PC-9 (cell line): ENCODE data around the gene ACOXL. TPM values are rescaled to one million over a fixed set of nuclear protein-coding genes. Genes with fewer than 3 reads are reported as not detected.

Source experiments
- BruUV-seq: library from RNA; stranded (reverse); fragments of 400-500 nt; replicated peaks from 2 replicates; lab custom pipeline; 2021; lab: Mats Ljungman, UMichigan
- CTCF ChIA-PET: fragments of 300-600 bp; sonication (Branson Sonifier 250); formaldehyde crosslinking; loops from one replicate; lab custom pipeline; 2022; ENCODE audit warnings: antibody characterized with exemption; lab: Charles Lee
- POLR2A ChIA-PET: fragments of 300-600 bp; sonication (Branson Sonifier 250); formaldehyde crosslinking; loops from one replicate; lab custom pipeline; 2022; ENCODE audit warnings: antibody characterized with exemption; ENCODE audit not compliant: unreplicated experiment; lab: Charles Lee
- DNase-seq, 2 experiments: peaks; one replicate each; pipeline versions ENCODE4 v3.0.0 to v3.0.0-alpha.2; 2015 to 2022; ENCODE audit warnings: mixed read lengths in 1 of 2
- H2AFZ ChIP-seq: fragments of 200-600 bp; sonication (generic); 2 replicates; pipeline ENCODE4 v1.8.1; 2017; ENCODE audit warnings: antibody characterized with exemption
- H3F3A ChIP-seq: fragments of 200-600 bp; sonication (generic); 2 replicates; pipeline ENCODE4 v1.8.1; 2017; ENCODE audit warnings: antibody characterized with exemption, mild to moderate bottlenecking, low read depth; ENCODE audit not compliant: insufficient read depth
- H3K27ac ChIP-seq: fragments of 200-600 bp; sonication (generic); 2 replicates; pipeline ENCODE4 v1.6.1; 2016; ENCODE audit warnings: mixed run types
- H3K27me3 ChIP-seq: fragments of 200-600 bp; sonication (generic); 2 replicates; pipeline ENCODE4 v1.6.1; 2016; ENCODE audit warnings: low read depth, mixed run types; ENCODE audit not compliant: insufficient read depth
- H3K36me3 ChIP-seq: fragments of 200-600 bp; sonication (generic); 2 replicates; pipeline ENCODE4 v1.6.1; 2016; ENCODE audit warnings: low read depth, mixed run types
- H3K4me1 ChIP-seq: fragments of 200-600 bp; sonication (generic); replicated peaks from 2 replicates; pipeline ENCODE4 v1.6.1; 2016; ENCODE audit warnings: mixed run types; ENCODE audit not compliant: insufficient read depth
- H3K4me2 ChIP-seq: fragments of 200-600 bp; sonication (generic); 2 replicates; pipeline ENCODE4 v1.6.1; 2017; ENCODE audit warnings: mixed run types
- H3K4me3 ChIP-seq: fragments of 200-600 bp; sonication (generic); 2 replicates; pipeline ENCODE4 v1.6.1; 2016; ENCODE audit warnings: mixed run types
- H3K79me2 ChIP-seq: fragments of 200-600 bp; sonication (generic); 2 replicates; pipeline ENCODE4 v1.6.1; 2017; ENCODE audit warnings: low read depth, mixed run types
- H3K9me2 ChIP-seq: fragments of 200-600 bp; sonication (generic); 2 replicates; pipeline ENCODE4 v1.8.1; 2017; ENCODE audit warnings: mild to moderate bottlenecking; ENCODE audit not compliant: insufficient read depth
- H3K9me3 ChIP-seq: fragments of 200-600 bp; sonication (generic); 2 replicates; pipeline ENCODE4 v1.8.1; 2016; ENCODE audit warnings: low read depth; ENCODE audit not compliant: insufficient read depth
- H4K20me1 ChIP-seq: fragments of 200-600 bp; sonication (generic); 2 replicates; pipeline ENCODE4 v1.8.1; 2017; ENCODE audit not compliant: insufficient read depth
- EZH2 ChIP-seq: fragments of 200-600 bp; sonication (generic); IDR thresholded peaks from 2 replicates; pipeline ENCODE4 v1.8.0; 2017; ENCODE audit warnings: antibody characterized with exemption, low read depth
- intact Hi-C: fragments of 100-400 bp; cut with micrococcal nuclease; formaldehyde crosslinking; loops from one replicate; pipeline ENCODE4 v1.10.0; 2022; ENCODE audit not compliant: unreplicated experiment
- total RNA-seq: library from RNA; stranded (reverse); gene quantifications from 2 replicates; pipeline ENCODE4 v1.2.3, GENCODE V29; 2021
- TF ChIP-seq, protein P1 (sequence below): fragments of 200-600 bp; sonication (generic); conservative IDR thresholded peaks from 2 replicates; pipeline ENCODE4 v1.6.1; 2017; ENCODE audit warnings: mixed run types, antibody characterized with exemption, mild to moderate bottlenecking, moderate library complexity

Gene ACOXL
- total RNA-seq, 1 experiment from 2014 or later, result 10.7 TPM

DNA sequence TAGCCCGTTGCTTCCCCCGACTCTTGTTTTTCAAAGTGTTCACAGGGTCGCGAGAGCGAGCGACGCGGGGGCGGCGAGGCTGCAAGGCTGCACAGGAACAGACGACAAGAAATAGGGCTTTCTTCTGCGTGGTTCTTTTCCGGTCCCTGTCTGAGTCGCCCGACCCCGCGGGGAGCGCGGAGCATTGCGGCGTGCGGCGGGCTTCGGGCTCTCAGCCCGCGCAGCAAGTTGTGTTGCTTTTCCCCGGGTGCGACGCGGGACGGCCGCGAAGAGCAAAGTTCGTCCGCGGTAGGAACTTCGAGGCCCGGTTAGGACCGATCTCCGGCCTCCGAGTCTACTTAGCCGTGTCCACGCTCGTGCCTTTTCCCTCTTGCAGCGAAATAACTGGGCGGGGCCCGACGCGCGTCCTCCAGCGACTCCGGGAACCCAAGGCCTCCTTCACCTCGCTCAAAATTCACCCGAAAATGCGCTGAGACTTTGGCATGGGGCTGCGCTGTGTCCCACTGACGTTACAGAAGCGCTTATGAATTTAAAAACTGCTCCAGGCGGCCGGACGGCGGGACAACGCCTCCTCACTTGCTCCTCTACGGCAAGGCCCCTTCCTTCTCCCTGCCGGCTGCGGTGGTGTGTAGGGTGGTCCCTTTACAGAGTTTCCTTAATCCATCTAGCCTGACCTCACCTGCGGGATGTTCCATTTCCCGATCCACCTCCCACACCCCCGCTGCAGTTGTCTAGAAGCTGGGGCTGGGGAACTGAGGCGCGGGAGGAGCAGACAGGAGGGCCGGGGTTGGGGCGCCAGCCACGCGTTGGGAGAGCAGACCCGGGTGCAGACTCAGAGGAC is 386.8 kb downstream of the ACOXL start:
- no peaks in the 10 kb centered on the region for H3K9me3 ChIP-seq
- H4K20me1 ChIP-seq, result peaks cover 10% of the 10 kb centered on the region; the same call in 1 of the 2 replicates
- peaks cover 32% of the 10 kb centered on the region; the same call in 1 of the 2 replicates for H3F3A ChIP-seq
- H3K9me2 ChIP-seq, result no peaks in the 10 kb centered on the region
- intact Hi-C loops, result no loop called here
- no peak overlapping the region for H2AFZ ChIP-seq
- peak overlapping the region; percentile 84; the same call in 1 of the 2 replicates for H3K4me3 ChIP-seq
- ChIA-PET CTCF (interaction anchor here (0.8 kb wide), 1 partner anchor 398 kb away, joined by 3 read pairs; no protein-coding TSS in a partner anchor), POLR2A (no interaction called here)
- no peaks in the 10 kb centered on the region for H3K27me3 ChIP-seq
- peaks cover 13% of the 10 kb centered on the region for H3K4me1 ChIP-seq
- H3K27ac ChIP-seq, result no peak overlapping the region
- H3K79me2 ChIP-seq, result peaks cover 29% of the 10 kb centered on the region
- no TSS peak for BruUV-seq
- DNase-seq, result no peak
- H3K4me2 ChIP-seq, result peak overlapping the region; percentile 100
- peaks cover 4% of the 10 kb centered on the region; the same call in 1 of the 2 replicates for H3K36me3 ChIP-seq
- TF ChIP-seq, protein P1, sequence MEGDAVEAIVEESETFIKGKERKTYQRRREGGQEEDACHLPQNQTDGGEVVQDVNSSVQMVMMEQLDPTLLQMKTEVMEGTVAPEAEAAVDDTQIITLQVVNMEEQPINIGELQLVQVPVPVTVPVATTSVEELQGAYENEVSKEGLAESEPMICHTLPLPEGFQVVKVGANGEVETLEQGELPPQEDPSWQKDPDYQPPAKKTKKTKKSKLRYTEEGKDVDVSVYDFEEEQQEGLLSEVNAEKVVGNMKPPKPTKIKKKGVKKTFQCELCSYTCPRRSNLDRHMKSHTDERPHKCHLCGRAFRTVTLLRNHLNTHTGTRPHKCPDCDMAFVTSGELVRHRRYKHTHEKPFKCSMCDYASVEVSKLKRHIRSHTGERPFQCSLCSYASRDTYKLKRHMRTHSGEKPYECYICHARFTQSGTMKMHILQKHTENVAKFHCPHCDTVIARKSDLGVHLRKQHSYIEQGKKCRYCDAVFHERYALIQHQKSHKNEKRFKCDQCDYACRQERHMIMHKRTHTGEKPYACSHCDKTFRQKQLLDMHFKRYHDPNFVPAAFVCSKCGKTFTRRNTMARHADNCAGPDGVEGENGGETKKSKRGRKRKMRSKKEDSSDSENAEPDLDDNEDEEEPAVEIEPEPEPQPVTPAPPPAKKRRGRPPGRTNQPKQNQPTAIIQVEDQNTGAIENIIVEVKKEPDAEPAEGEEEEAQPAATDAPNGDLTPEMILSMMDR, result no peak
- TF ChIP-seq EZH2, result no peak

DNA sequence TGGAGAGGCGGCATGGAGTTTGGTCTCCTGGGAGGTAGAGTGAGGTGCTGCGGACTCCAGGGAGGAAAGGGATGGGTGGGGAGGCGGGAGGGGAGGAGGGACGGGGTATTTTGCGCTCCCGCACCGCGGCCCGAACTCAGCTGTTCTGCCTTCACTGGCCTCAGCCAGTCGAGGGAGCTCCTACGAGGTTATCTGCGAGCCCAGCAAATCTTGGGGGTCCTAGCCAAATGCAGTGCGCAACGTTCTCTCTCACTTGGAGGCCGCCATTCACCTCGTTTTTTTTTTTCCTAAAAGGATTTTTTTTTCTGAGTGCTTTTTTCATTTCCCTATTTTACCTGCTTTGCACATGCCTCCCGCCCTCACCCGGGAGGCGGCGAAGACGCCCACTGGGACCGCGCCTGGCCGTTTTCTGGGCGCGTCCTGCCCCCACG is 387.5 kb downstream of the ACOXL start:
- TF ChIP-seq, protein P1, result no peak
- no peak for TF ChIP-seq EZH2
- Histone ChIP-seq H4K20me1 (peaks cover 16% of the 10 kb centered on the region; the same call in 1 of the 2 replicates), H3K4me3 (peak overlapping the region; percentile 84), H3K4me1 (peaks cover 13% of the 10 kb centered on the region), H3K4me2 (peak overlapping the region; percentile 100), H3K9me2 (no peaks in the 10 kb centered on the region), H2AFZ (peak overlapping the region; percentile 97), H3F3A (peaks cover 32% of the 10 kb centered on the region; the same call in 1 of the 2 replicates), H3K27ac (peak overlapping the region; percentile 87), H3K36me3 (peaks cover 11% of the 10 kb centered on the region), H3K9me3 (no peaks in the 10 kb centered on the region), H3K27me3 (no peaks in the 10 kb centered on the region), H3K79me2 (peaks cover 36% of the 10 kb centered on the region)
- intact Hi-C loops, result loop anchor here (1.0 to 5.0 kb wide), 4 partner anchors 91 to 587 kb away; no protein-coding TSS in a partner anchor
- ChIA-PET CTCF (interaction anchor here (0.7 to 1.1 kb wide), 3 partner anchors 28 to 398 kb away, joined by 3 read pairs; no protein-coding TSS in a partner anchor), POLR2A (interaction anchor here (0.5 to 1.3 kb wide), 2 partner anchors 46 to 87 kb away, joined by 3 to 4 read pairs; no protein-coding TSS in a partner anchor)
- DNase-seq, result no peak
- BruUV-seq, result TSS peak; percentile 71
